ENCODE measurements around the gene REELD1.

DNA sequence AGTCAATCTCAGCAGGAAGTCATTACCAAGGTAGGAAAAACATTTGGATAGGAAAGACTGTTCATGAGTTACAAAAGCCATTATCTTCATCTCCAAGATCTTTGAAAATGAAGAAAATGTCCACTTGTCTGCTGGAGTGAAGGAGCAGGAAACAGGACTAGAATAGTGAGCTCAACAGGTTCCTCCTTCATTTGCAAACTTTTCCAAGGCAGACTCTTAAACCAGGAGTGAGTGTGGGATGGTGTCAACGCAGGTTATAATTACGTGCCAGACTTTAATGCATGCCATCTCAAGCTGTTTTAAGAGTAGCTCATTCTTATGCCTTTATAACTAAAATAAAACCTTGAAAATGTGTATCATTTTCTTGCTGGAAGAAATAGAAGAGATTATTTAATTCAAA, 3.4 kb upstream of the REELD1 start:
- TF ChIP-seq, protein P1, sequence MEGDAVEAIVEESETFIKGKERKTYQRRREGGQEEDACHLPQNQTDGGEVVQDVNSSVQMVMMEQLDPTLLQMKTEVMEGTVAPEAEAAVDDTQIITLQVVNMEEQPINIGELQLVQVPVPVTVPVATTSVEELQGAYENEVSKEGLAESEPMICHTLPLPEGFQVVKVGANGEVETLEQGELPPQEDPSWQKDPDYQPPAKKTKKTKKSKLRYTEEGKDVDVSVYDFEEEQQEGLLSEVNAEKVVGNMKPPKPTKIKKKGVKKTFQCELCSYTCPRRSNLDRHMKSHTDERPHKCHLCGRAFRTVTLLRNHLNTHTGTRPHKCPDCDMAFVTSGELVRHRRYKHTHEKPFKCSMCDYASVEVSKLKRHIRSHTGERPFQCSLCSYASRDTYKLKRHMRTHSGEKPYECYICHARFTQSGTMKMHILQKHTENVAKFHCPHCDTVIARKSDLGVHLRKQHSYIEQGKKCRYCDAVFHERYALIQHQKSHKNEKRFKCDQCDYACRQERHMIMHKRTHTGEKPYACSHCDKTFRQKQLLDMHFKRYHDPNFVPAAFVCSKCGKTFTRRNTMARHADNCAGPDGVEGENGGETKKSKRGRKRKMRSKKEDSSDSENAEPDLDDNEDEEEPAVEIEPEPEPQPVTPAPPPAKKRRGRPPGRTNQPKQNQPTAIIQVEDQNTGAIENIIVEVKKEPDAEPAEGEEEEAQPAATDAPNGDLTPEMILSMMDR (conservative IDR thresholded peaks at IDR 0.05 in 1 of 2, IDR thresholded peaks at IDR 0.05 in 1 of 2; ENCODE audit: extremely low read depth in 1 of 2, insufficient read depth in 1 of 2, low read depth in 1 of 2, low read length in 2 of 2) = no peak
- TF ChIP-seq EZH2 (IDR thresholded peaks at IDR 0.05; ENCODE audit: borderline replicate concordance, low read length) = no peak

All from mammary epithelial cell (primary cell).